CD4-positive, alpha-beta T cell treated with Interleukin-4 for 1 hour (primary cell): ENCODE measurements around the gene COL27A1.

ENCODE experiments used
- DNase-seq, 2 donors: peaks; one replicate each; pipeline ENCODE4 v3.0.0-alpha.2; 2020 to 2022

The COL27A1 gene

DNA sequence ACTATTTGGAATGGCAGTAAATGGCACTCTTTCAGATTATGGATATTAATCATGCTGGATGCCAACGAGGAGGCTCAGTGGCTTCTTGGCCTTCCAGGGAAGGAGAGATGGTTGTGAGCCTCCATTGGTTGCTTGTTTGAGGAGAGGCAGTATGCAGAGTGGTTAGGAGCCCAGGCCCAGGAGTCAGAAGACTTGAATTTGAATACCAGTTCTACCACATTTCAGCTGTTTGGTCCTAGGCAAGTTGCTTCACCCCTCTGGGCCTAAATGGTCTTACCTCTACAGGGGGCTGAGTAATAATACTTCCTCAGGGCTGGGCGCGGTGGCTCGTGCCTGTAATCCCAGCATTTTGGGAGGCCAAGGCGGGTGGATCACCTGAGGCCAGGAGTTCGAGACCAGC lies 52.5 kb downstream of the COL27A1 start:
- DNase-seq, result no peak

DNA sequence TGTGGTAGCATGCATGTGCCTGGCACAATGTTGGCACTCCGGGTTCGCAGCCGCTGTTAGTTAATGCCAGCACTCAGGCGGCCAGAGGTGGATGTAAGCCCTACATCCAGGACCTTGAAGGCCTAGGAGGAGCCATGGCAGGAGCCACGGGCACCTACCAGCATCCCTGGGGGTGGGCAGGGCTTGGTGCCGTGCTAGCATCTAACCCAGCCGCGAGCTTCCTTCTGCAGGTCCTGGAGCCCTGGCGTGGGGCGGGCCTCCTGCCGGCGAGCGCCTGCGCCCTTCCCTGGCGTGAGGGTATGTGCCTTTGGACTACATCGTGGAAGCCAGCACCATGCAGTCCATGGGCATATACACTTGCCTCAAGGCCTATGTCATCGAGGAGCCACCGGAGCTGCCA lies 53.8 kb downstream of the COL27A1 start:
- DNase-seq, result no peak

DNA sequence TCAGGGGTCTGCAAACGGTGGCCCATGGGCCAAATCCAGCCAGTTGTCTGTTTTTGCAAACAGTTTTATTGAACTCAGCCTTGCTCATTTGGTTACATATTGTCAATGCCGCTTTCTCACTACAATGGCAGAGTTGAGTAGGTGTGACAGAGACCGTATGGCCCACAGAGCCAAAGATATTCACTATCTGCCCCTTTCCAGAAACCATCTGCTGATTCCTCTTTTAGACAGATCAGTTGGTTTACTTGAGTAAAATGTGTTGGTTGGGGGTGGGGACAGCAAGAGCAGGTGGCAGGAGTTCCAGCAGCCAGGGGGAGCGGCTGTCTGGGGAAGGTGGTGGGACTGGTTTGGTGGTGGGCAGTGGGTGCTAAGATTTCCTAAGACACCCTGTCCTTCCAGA lies 54.8 kb downstream of the COL27A1 start:
- no peak for DNase-seq

DNA sequence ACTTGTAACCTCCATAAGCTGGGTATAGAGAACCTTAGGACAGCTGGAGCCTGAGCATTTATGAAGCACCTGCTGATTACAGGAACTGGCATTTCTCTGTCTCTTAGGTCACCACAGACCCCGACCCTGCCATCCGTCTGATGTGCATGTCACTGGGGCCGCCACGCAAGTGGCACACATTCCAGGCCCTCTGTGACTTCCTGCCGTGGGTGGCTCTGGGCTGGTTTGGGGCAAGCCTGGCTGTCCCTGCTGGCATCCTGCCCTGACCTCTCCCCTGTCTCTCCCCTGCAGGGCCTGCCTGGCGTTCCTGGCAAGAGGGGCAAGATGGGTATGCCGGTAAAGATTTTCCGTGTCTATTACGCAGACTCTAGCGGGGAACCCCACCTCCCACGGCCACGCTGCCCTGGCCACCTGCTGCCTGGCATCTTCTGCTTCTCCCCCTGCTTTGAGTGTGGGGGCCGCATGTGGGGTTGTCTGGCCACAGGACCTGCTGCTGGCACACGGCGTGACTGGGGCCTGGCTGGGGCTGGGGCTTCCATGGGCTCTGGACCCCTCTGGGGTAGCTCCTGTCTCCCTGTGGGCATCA lies 55.4 kb downstream of the COL27A1 start:
- no peak for DNase-seq

DNA sequence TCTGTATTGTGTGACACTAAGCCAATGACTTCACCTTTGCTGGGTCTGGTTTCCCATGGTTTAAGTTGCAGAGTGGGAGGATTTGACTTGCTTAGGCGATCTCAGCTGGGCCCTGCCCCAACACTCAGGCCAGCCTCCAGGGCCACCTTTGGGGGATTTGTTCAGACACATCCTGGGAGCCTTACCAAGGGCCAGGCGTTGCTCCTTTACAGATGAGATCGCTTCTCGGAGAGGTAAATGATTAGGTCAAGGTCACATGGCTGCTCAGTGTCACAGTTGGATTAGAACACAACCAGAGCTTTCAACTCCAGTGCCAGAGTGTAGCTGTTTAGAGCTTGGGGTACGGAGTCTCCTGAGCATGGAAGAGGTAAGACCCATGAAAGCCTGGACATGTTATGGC lies 57.5 kb downstream of the COL27A1 start:
- DNase-seq, result no peak

DNA sequence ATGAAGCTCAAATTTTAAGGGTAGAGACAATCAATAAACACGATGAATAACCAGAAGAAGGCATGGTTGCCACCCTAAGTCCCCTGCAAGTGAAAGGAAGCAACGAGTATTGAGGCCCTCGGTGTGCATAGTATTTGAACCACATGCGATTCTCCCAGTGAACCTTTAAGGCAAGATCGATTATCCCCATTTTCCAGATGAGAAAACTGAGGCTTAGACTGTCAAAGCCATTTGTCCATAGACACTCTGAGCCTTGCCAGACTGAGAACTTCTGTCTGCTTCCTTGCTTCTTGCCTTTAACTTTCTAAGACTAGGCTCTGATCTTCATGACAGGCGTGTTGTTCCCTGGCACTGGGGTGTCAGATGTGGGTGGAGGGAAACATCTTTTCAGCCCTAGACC lies 58.2 kb downstream of the COL27A1 start:
- no peak for DNase-seq

DNA sequence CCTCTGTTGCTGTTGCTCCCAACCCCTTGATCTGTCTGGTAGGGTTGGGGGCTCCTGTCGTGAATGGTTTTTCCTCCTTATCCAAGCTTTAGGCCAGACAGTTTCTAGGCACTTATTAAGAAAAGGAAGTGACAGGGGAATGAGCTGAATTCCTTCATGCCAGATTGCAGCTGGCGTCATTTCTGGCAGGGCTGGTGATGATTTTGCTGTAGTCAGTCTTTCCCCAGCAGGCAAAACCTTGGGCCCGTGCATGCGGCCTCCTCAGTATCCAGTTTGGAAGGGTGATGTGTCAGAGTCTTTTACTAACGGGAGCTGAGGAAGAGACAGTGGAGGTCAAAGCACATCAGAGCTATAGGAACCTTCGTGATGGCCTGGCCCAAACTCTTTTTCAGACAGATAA lies 58.8 kb downstream of the COL27A1 start:
- no peak for DNase-seq

DNA sequence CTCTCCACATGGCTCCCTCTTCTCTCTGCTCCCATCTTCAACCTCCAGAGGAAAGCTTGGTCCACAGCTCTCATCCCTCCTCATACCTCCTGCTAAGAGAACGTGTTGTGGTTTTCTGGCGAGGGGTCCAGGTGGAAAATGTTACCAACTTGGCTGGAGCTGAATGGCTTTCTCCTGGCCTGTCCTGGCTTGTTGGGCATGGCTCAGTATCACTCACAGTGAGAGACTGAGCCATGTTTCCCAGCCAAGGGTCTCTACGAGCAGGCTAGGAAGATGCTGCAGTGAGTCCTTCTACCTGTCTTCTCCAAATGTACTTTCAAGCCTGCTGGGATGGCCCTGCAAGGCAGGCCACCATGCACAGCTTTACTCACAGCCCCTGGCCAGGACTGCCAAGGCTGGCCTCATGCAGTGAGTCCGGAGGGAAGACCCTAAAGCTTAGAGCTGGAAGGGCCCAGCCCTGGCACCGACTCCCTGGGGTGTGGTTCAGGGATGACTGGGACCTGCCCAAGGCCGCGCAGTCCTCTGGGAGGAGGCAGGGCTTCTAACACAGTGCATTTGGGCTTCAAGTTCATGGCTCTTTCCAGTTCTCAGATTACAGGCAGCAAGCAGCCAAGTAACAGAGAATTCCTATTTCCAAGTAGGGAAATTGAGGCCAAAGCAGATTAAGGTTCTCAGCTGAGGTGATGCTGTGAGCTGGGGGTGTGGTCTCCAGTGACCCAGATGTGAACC lies 59.5 kb downstream of the COL27A1 start:
- DNase-seq, result no peak

DNA sequence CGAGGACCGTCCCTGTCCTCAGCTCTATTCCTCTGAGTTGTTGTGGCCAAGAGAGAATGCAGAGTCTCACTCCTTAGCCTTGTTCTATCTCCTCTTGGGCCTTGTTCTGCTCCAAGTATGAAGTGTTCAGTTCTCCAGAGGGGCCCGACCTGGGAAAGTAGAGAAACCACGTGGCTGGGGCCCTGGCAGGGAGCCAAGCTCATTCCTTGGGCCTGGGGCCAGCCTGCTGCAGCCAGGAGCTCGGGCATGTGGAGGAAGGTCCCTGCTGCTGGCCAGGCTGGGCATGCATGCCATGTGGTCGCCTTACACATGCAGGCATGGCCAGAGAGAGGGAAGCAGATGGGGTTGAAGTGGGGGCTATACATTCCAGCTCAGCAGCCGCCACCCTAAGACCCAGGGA lies 60.7 kb downstream of the COL27A1 start:
- no peak for DNase-seq

DNA sequence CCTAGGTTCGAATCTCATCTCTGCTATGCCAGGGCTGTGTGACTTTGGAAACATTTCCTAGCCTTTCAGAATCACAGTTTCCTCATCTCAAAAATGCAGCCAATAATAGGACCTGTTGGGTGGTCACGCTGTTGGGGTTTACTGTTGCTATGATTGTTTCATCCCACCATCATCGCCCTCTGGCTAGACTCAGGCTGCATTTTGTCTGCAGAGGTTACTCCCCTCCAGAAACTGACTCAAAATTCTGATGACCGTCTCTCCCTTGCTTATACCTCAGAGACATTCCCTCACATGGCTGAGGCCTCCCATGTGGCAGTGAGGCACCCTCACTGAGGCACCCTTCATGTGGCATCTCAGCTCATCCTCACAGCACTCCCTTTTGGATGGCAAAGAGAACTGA lies 61.6 kb downstream of the COL27A1 start:
- DNase-seq, result no peak

DNA sequence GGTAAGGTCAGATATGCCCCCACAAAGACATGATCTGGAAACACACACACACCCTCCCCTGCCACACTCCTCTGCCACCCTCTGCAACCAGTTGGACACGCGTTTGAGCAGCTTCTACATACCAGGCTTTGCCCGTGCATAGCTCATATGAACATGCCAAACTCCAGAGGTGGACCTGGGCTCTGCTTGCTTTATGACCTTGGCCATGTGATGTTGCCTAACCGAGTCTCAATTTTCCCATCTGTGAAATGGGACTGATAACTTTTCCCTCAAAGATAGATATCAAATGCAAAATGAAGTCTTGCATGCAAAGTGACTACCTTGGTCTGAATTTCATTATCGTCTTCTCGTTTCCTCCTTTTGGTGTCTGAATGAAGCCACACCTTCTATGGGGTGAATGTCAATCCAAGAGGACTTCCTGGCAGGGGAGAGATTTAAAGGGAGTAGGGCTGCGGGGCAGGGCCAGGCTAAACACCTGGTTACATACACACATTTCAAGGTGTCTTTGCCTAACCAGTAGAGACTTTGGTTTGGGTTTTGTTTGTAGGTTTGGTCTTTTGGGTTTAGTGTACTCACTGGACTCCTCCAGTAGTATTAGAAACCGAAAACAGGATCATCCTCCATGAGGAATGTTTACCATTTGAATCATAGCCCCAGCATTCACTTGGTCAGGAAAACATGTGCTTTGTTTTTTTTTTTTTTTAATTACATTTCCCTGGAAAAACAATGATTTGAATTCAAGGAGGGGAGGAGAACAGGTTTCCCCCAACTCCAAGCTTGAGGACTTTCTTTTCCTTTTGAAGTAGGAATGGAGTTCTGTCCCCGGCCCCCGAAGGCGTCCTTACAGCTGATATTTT lies 63.2 kb downstream of the COL27A1 start:
- no peak for DNase-seq

DNA sequence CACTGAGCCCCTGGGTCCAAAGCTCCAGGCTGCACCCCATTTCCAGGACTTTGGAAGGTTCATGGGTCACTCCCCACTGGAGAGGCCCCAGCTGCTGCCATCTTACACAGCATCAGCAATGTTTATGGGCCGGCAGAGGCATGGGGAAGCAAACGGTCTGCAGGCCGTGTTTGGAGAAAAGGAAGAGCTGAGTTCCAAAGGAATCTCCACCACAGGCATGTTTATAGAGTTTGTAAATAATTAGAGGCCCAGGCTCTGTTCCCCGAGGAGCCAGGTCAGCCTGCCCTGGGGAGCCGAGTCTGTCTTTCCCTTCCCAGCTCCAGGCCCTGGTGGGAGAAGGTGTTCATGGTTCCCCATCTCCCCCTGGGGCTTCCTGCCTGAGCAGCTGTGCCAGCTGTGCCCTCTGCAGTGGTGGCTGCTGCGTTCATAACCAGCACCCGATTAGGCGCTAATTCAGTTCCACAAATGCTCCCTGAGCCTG lies 64.8 kb downstream of the COL27A1 start:
- no peak for DNase-seq

DNA sequence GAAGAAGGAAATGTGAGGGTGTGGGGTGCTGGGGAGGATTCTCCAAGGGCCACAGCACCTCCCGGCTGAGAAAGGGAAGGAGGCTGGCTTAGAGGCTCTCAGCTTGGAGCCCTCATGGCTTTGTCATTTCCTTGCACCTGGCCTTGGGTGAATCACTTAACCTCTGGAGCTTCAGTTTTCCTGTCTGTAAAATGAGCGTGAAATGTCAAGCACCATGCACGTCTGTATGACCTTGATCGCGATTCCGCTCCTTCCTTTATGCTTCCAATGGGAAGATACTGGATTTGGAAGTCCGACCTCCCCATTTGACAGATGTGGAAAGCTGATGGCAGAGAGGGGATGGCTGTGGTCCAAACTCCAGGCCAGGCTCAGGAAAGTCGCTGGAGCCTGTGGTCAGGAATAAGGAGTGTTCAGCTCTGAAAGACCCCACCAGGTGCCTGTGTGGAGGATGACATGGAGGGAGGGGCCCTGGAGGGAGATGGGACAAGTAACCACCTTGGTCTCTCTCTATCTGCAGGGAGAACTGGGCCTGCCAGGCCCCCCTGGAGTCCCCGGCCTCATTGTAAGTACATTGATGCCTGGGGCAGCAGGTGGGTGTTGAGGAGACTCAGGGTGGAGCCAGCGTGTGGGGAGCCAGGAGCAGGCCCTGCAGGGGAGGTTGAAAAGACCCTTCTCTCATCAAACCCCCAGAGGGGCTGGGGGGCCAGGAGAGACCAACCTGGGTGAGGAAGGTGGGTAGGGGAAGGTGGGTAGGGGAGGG lies 66.5 kb downstream of the COL27A1 start:
- no peak for DNase-seq

DNA sequence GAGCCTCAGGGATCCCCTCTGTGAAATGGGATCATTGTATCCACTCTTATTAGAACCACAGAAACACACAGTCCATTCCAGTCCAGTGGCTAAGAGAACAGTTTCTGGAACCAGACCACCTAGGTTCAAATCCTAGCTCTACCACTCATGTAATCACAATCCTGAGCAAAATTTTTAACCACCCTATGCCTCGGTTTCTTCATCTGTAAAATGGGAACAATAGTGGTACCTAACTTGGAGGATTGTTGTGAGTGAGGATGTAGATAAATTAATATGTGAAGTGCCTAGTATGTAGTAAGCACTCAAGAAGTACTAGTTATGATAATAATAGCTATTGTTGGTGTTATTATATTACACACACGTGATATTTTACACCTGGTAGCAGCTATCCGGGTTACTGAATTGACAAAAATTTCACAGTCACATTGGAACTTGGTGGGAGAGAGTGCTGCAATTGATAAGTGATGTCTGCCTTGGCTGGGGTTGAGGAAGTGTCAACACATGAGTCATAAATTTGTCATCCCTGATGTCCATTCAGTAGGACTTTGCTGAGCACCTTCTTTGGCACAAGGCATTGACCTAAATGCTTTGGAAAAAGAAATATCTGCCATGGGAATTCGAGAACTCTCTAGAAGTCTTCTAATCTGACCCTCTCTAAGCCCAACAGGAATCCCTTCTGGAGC lies 68.4 kb downstream of the COL27A1 start:
- no peak for DNase-seq

DNA sequence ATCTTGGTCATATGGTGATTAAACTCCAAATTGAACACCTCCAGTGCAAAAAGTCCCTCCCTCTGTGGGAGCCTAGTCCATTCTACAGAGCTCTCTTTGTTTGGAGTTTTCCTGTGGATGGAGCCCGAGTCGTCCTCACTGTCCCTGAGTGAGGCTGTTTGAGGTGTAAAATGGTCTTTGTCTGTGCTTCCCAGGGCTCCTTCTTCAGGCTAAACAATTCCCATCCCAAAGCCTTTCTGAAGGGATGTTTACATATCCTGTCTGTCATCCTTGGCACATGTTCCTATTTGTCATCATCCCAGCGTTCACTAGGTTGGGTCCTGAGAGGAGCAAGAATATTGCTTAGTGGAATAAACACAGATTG lies 68.9 kb downstream of the COL27A1 start:
- DNase-seq, result no peak

DNA sequence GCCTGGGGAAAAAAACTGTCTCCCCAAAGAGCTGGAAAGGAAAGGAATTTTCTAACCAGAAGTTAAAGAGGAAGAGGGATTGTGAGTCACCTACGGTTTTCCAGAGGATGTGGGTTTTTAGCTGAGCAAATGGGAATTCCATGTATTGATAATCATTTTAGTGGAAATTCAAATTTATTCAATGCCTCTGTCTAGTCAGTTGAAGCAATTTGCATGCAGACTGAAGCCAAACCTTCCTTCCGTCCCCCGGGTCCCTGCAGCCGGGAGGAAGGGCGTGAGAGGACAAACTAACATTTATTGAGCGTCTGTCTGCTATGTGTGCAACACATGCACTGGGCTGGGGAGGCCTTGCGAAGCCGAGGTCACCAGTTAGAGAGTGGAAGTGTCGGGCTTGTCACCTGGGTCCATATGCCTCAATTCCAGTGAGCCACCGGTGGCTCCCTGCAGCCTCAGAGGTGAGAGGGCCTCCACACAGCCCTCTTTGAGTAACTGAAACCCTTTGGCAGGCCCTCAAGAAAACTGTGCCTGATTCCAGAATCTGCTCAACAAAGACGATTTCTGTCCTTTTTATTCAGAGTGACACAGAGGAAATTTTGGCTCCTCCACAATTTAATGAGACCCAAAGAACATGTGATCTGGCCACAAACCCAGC lies 70.3 kb downstream of the COL27A1 start:
- DNase-seq, result no peak

DNA sequence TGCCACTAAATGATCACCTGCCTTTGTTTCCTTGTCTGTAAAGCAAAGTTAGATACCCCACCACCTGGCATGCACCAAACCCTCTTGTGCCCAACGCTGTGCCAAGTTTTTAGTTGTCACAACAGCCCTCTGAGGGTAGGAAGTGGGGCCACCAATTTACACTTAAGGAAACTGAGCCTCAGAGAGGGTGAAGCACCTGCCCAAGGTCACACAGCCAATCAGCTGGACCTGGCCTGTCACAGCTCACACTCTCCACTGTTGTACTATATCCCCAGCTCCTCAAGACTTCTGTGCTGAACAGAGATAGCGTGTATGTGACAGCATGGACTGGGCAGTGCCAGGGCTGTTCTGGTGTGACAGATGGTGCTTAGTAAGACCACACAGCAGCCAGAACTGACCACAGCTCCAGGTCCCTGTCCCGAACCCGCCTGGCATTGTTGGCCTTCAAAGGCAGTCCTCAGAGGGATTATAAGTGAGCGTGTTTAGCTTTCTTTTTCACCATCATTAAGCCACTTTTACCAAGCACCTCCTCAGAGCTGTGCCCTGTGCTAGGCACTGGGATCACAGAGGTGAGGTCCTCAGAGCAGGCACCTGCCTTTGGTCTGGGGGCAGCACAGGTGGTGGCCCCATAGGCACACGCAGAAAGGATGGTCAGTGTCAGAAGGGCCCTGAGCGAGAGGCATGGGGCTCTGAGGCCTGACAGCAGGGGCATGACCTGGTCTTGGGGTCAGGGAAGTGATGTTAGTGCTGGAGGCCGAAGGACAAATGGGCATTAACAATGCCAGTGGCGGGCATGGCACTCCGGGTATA lies 71.1 kb downstream of the COL27A1 start:
- DNase-seq, result no peak

DNA sequence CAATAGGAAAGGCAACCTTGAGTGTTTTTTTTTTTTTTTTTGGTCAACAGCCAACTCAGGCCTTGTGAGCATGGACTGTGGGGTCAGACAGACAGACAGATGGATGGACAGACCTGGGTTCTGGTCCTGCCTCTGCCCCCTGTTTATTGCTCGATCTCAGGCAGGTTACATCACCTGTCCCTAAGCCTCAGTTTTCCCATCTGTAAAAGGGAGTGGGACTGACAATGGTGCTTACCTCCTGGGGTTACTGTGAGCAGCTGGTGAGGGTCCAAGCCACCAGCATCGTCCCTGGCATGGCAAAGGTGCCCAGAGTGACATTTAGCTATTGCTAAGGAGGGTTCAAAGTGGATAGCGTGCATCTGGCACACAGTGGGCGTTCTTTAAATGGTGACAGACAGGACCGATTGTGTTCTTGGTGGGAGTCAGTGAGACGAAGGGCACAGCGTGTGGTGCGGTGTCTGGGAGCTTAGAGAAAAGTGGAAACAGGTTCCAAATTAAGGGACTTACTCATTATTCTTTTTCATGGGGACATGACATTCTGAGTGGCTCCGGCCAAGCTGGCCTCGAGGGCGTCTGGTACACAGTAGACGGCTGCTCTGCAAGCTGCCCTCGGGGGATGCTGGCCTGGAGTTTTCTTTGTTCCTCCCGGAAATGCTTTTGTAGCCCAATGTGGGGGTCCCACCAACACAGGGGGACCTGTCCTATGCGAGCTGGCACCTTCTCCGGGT lies 72.1 kb downstream of the COL27A1 start:
- DNase-seq, result no peak

DNA sequence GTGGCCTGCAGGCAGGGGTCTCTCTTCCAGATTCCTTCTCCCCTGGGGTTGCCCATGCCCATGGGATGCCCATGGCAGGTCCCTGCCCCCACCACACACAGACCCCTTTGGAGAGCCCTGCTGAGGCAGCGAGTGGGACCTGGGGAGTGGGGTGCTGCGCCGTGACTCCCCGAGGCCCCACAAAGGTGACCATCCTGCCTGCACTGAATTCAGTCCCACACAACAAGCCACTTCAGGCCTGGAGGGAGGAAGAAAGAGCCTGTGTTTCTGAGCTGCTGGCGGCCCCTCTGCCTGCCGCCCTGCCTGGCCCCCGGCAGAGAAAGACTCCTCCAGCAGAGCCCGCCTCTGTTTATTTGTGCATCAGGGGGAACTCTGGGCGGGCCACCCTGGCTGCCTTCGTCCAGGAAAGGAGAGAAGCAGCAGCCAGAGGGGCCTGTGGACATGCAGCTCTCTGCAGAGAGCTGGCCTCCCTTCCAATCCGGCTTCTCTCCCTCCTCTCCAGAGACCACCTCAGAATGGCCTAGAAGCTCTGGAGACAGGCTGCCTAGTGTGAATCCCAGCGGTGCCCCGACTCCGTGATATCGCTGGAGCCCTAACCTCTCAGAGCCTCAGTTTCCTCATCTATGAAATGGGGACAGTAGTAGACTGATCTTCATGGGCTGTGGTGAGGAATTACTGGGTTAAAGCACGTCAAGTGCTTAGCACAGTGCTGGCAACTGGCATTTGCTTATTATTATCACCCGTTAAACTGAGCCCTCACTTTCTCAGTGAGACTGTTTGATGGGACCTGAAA lies 72.9 kb downstream of the COL27A1 start:
- DNase-seq, result no peak

DNA sequence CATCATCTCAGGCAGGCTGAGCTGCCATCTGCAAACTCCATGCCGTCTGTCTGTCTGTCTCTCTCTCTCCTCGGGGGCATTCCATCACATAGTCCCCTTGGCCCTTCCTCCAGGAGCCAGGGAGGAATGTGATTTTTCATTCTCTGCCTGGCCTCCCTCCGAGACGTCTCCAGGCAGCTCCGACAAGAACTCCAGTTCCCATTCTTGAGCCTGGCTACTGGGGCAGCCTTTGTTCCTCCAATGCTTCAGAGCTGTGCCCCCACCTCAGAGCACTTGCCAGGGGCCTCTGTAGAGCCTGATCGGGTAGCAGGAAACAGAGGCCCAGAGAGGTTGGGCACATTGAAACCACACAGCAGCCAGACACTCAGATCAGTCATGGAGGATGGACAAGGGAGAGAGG lies 74.0 kb downstream of the COL27A1 start:
- DNase-seq, result no peak
